ENCODE data around the gene NYNRIN. TPM values are rescaled to one million over a fixed set of nuclear protein-coding genes. Genes with fewer than 3 reads are reported as not detected.
A peak's percentile ranks its signal among the peaks of the same experiment; 100 is the strongest.

Gene NYNRIN
- total and polyA plus RNA-seq, 11 donors, result 3.6 to 10.0 (median 7.1) TPM

DNA sequence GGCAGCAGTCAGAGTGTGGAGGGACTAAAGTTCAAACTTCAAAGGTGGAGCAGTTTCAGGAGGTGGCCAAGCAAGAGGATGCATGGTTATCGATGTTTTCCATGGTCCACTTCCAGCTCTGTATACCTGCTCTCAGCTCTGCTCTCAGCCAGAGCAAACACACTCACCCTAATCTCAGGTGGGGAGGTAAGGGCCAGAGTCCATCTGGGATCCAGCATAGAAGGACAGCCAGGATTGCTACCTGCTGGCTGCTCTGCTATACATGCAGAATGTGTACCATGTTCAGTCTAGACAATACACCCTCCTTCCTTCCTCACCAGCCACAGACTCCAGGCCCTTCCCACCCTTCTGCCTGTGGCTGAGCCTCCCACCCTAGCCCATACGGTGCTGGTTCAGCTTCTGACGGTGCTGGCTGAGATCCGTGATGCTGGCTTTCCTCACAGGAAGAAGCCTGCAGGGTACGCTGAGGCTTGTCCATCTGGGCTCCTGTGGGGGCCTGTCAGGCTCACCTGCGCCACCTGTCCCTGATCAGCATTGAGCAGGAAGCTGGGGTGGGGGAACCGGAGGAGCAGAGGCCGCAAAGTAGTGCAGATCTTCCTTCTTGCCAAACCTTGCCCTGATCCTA lies 28.2 kb downstream of the NYNRIN start:
- Histone ChIP-seq H3K36me3 (peaks cover 0 to 9% (median 2%) of the 10 kb centered on the region in 9 donors), H3K27ac (peak overlapping the region in 1 of 12 donors; percentile 53), H3K4me3 (no peak overlapping the region), H3K4me1 (peaks cover 3 to 52% (median 35%) of the 10 kb centered on the region in 12 donors), H3K9me3 (no peaks in the 10 kb centered on the region), H3K27me3 (no peaks in the 10 kb centered on the region)
- DNase-seq, result no peak
- no peak for ATAC-seq
- intact Hi-C loops (cut with DNase I), result no loop called here
- 73 to 91% (median 85%) methylated on average over 7 to 8 of the region's 8 CpGs for WGBS, 4 donors
- TF ChIP-seq POLR2A (IDR thresholded peaks at IDR 0.05), result no peak
- TF ChIP-seq CTCF (IDR thresholded peaks at IDR 0.05), result no peak

GRCh38 chr14:24427537-24428508 lies 29.0 kb downstream of the NYNRIN start:
- Histone ChIP-seq H3K27me3 (no peaks in the 10 kb centered on the region), H3K4me1 (peaks cover 3 to 54% (median 41%) of the 10 kb centered on the region in 12 donors), H3K9me3 (no peaks in the 10 kb centered on the region), H3K36me3 (peaks cover 0 to 17% (median 7%) of the 10 kb centered on the region in 9 donors), H3K27ac (no peak overlapping the region), H3K4me3 (no peak overlapping the region)
- ATAC-seq, result no peak
- peak in 2 of 5 donors; percentile 29 to 35 for DNase-seq
- TF ChIP-seq POLR2A (IDR thresholded peaks at IDR 0.05), result no peak
- no peak for TF ChIP-seq CTCF (IDR thresholded peaks at IDR 0.05)
- WGBS, 4 donors, result 78 to 92% (median 89%) methylated on average over 16 to 18 of the region's 18 CpGs
- intact Hi-C loops (cut with DNase I), result loop anchor here in 2 of 10 donors (2.0 kb wide), 2 partner anchors 29 to 61 kb away; partner anchors contain the start of gene NYNRIN (in 1 of the 2)

DNA sequence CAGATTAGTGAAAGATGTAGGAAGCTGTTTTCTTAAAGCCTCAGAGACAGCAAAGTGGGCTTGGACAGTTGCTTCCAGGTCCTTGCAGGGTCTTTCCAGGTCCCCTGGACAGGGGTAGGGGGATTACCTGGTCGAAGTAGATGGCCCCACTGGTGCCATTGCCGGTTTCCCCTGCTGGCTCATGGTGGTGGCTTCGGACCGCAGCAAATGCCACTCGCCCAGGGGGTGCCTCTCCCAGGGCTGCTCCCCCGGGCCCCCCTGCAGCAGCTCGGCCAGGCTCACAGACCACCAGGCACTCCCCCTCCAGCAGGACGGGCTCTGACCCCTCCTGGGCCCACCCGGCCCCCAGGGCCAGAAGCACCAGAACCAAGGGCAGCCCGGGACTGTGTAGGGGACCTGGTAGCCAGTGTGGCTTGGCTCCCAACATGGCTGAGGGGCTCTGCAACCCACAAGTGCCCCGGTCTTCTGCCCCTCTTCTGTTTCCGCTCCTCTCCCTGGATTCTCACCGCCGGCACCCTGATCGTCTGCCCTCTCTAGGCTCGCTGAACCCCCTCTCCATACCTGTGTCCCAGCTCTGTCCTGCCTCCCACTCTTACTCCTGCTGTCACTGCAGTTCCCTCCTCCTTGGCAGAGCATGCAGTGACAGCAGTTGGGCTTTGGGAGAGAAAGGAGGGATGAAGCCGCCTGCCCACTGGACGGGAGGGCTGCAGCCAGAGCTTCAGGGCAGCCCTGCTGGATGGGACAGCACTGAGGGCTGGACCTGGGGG lies 30.0 kb downstream of the NYNRIN start:
- intact Hi-C loops (cut with DNase I), result loop anchor here in 2 of 10 donors (2.0 kb wide), 2 partner anchors 30 to 62 kb away; partner anchors contain the start of gene NYNRIN (in 1 of the 2)
- DNase-seq (peak in 2 of 5 donors; percentile 28 to 58), ATAC-seq (no peak)
- 91 to 93% (median 92%) methylated on average over 17 to 18 of the region's 18 CpGs for WGBS, 4 donors
- H3K9me3 ChIP-seq, result no peaks in the 10 kb centered on the region
- H3K4me1 ChIP-seq, result peaks cover 3 to 56% (median 41%) of the 10 kb centered on the region in 12 donors
- no peak for TF ChIP-seq CTCF (IDR thresholded peaks at IDR 0.05)
- no peak for TF ChIP-seq POLR2A (IDR thresholded peaks at IDR 0.05)
- H3K27ac ChIP-seq, result peak overlapping the region; percentile 80 to 100 (median 96)
- H3K27me3 ChIP-seq, result no peaks in the 10 kb centered on the region
- peak overlapping the region in 10 of 12 donors; percentile 61 to 89 (median 82) for H3K4me3 ChIP-seq
- peaks cover 0 to 27% (median 17%) of the 10 kb centered on the region in 9 donors for H3K36me3 ChIP-seq
